ENCODE results near the gene CD22. TPM values are rescaled to one million over a fixed set of nuclear protein-coding genes. Genes with fewer than 3 reads are reported as not detected.
A peak's percentile ranks its signal among the peaks of the same experiment; 100 is the strongest.
"Not testable (repeated sequence)": the region's sequence is repeated elsewhere in the genome, so short reads cannot be mapped to it uniquely, and the experiment has no call there.

Gene CD22
- total RNA-seq, 2 donors from 2014 or later, result 14.0 TPM; not detected in 1

GRCh38 chr19:35375505-35376307 lies 46.7 kb downstream of the CD22 start:
- H3K4me3 ChIP-seq, result no peak overlapping the region
- no peaks in the 10 kb centered on the region for H3K27me3 ChIP-seq (replicated peaks; ENCODE audit: insufficient read depth)
- TF ChIP-seq POLR2A (IDR thresholded peaks at IDR 0.05), result no peak
- no peak for TF ChIP-seq CTCF (IDR thresholded peaks at IDR 0.05)
- TF ChIP-seq POLR2AphosphoS5 (IDR thresholded peaks at IDR 0.05), result no peak
- no peak for DNase-seq (ENCODE audit: low spot score)
- WGBS, result 73% methylated on average over 12 of the region's 12 CpGs
- H3K36me3 ChIP-seq, result no peaks in the 10 kb centered on the region
- H3K27ac ChIP-seq, result no peak overlapping the region
- H3K4me1 ChIP-seq (replicated peaks), result no peaks in the 10 kb centered on the region
- intact Hi-C loops (cut with DNase I), result no loop called here
- no peaks in the 10 kb centered on the region for H3K9me3 ChIP-seq

DNA sequence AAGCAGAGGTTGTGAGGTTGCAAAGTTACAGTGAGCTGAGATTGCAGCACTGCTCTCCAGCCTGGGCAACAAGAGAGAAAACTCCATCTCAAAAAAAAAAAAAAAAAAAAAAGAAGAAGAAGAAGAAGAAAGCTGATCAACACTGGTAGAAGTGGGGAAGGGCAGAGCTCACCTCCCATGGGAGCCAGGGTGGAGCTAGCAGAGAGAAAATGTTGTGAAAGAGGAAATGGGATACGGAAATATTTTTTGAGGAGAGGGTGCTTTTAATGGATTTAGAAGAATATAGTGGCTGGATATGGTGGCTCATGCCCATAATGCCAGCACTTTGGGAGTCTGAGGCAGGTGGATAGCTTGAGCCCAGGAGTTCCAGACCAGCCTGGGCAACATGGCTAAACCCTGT lies 48.7 kb downstream of the CD22 start:
- Histone ChIP-seq H3K4me3 (no peak overlapping the region), H3K27ac (no peak overlapping the region), H3K9me3 (no peaks in the 10 kb centered on the region), H3K36me3 (no peaks in the 10 kb centered on the region), H3K4me1 (replicated peaks) (no peaks in the 10 kb centered on the region), H3K27me3 (replicated peaks; ENCODE audit: insufficient read depth) (no peaks in the 10 kb centered on the region)
- TF ChIP-seq POLR2AphosphoS5 (IDR thresholded peaks at IDR 0.05), result no peak
- TF ChIP-seq CTCF (IDR thresholded peaks at IDR 0.05), result no peak
- no peak for TF ChIP-seq POLR2A (IDR thresholded peaks at IDR 0.05)
- DNase-seq (ENCODE audit: low spot score), result no peak
- 74% methylated on average over 1 of the region's 1 CpG for WGBS
- intact Hi-C loops (cut with DNase I), result no loop called here

- no peak overlapping the region for H3K27ac ChIP-seq
- WGBS, result 95% methylated on average over 3 of the region's 3 CpGs
- TF ChIP-seq POLR2A (IDR thresholded peaks at IDR 0.05) (no peak), POLR2AphosphoS5 (IDR thresholded peaks at IDR 0.05) (no peak), CTCF (IDR thresholded peaks at IDR 0.05) (no peak)
- H3K4me3 ChIP-seq, result no peak overlapping the region
- intact Hi-C loops (cut with DNase I), result no loop called here
- no peak for DNase-seq (ENCODE audit: low spot score)
- no peaks in the 10 kb centered on the region for H3K27me3 ChIP-seq (replicated peaks; ENCODE audit: insufficient read depth)
- no peaks in the 10 kb centered on the region for H3K36me3 ChIP-seq
- no peaks in the 10 kb centered on the region for H3K9me3 ChIP-seq
- H3K4me1 ChIP-seq (replicated peaks), result no peaks in the 10 kb centered on the region
Observed at GRCh38 chr19:35378356-35378755, 49.4 kb downstream of the CD22 start.

DNA sequence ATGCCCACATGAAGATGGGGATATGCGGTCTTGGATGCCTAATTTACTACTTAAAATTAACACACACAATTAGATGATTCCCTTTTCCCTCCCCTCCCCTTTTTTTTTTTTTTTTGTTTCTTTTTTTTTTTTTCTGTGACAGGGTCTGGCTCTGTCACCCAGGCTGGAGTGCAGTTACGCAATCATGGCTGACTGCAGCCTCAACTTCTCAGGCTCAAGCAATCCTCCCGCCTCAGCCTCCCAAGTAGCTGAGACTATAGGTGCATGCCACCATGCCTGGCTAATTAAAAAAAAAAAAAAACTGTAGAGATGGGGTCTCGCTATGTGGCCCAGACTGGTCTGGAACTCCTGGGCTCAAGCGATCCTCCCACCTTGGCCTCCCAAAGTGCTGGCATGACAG lies 50.6 kb downstream of the CD22 start:
- H3K36me3 ChIP-seq; H3K4me3 ChIP-seq; H3K9me3 ChIP-seq; H3K4me1 ChIP-seq (replicated peaks); H3K27ac ChIP-seq; DNase-seq (ENCODE audit: low spot score); intact Hi-C loops (cut with DNase I); H3K27me3 ChIP-seq (replicated peaks; ENCODE audit: insufficient read depth): not testable (repeated sequence)
- 94% methylated on average over 5 of the region's 5 CpGs for WGBS

DNA sequence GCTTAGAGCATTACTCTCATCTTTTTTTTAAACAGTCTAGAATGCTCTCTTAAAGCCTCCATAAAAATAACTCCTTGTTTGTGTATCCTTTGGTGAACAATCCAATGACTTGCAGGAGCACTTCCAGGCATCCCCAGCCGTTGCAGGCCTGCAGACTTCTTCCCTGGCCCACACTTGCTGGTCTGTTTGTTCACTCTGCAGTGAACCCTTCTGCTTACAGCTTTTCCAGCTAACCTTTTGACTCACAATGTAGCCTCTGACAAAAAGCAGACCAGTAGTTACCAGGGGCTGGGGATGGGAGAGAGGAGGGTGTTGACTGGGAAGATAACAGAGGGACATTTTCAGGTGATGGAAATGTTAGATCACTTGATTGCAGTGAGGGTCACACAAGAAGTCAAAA lies 51.0 kb downstream of the CD22 start:
- intact Hi-C loops (cut with DNase I), result no loop called here
- Histone ChIP-seq H3K4me3 (no peak overlapping the region), H3K36me3 (no peaks in the 10 kb centered on the region), H3K4me1 (replicated peaks) (no peaks in the 10 kb centered on the region), H3K27me3 (replicated peaks; ENCODE audit: insufficient read depth) (no peaks in the 10 kb centered on the region), H3K27ac (no peak overlapping the region), H3K9me3 (no peaks in the 10 kb centered on the region)
- DNase-seq (ENCODE audit: low spot score), result no peak
- TF ChIP-seq CTCF (IDR thresholded peaks at IDR 0.05) (no peak), POLR2AphosphoS5 (IDR thresholded peaks at IDR 0.05) (peak; percentile 25), POLR2A (IDR thresholded peaks at IDR 0.05) (no peak)
- 0% methylated on average over 1 of the region's 1 CpG for WGBS

All from prostate gland (tissue), 2 donors.